NCI-H82 treated with DMSO at 0.1 percent for 48 hours (cell line): ENCODE data around the gene ANKRD44.

Experiments
- DNase-seq: peaks from one replicate; lab custom pipeline; 2025; ENCODE audit not compliant: unreplicated experiment; lab: John Stamatoyannopoulos, UW

Gene ANKRD44

DNA sequence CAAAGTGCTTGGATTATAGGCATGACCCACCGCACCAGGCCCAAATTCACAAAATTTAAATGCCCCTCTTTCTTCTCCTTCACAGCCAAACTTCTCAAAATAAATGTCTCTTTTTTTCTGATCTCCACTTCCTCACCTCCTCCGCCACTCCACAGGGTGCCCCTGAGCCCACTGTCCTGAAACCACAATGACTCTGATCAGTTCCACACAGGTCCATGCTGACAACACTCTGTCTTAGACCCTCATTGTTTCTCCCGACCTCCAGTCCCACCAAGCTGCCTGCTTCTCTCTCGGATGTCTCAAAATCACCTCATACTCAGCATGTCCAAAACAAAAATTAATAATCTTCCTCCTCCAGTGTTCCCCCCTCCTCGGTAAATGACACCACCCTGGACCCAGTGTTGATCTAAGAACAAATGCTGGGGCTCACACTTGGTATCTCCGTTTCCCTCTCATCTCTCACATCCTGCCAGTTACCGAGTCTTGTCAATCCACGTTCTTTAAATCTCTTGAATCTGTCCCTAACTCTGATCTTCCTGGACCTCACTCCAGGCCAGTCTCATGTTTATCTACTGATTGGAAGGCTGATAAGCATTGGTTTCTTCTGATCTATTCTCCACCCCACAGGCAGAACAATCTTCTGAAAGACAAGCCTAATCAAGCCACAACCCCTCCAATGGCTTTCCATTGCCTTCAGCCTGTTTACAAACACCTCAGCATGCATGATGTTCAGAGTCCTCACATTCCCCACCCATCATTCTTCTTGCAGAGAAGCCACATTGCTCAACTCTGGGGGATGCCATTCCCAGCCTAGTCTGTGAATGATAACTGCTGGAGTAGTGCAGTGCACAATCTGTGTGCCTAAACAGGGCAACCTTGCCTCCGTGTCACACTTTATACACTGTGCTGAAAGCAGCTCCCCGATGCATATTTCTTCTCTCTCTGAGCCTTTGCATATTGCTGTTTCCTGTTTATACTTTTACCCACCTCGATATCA, 12.4 kb upstream of the ANKRD44 start:
- no peak for DNase-seq

DNA sequence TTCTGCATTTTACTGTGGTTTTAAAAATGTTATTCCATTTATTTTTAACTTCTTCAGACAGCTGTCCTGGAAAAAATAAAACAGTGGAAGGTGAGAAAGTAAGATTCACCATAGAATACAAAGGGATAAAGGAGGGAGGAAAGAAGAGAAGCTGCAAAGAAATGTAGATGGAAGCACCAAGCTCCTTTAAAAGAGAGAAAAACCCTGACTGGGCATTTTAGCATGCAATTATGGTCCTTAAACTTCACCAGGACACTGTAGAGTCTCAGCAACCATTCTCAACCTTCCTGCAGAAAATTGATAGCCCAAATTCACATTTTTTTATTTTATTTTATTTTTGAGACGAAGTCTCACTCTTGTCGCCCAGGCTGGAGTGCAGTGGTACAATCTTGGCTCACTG, 11.6 kb upstream of the ANKRD44 start:
- no peak for DNase-seq

DNA sequence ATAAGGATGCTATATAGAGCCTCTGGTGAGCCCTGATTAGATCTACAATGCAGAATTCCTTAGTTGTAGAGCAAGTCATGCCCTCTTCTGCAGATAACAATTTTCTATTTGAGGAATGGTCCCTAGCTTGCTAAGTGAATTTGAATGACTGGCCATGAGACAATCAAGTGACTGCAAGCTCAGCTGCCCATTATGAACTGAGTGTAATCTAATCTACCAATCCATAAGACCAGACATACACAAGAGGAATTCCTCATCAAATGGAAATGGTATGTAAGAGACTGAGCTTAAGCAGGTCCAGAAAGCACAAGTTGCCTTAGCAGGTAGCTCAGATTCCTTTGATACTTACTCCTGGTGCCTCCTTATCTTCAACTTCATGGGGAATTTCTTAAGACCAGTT, 4.8 kb upstream of the ANKRD44 start:
- no peak for DNase-seq

DNA sequence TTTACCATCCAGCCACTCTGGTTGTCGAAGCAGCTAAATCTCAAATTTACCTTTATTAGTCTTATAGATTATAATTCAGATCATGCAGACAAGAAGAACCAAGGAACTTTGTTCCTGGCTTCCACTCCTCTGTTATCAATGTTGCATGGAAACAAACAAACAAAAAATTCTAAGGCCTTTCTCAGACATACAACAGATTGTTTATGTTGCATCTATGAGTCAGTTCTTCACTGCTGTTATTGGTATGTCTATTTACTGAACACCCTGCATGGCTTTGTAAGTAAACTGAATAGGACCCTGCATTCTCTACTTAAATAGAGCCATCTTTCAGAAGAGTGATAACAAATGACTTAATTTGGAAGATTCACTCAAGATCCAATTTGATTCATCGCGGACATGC, 1.6 kb upstream of the ANKRD44 start:
- no peak for DNase-seq

DNA sequence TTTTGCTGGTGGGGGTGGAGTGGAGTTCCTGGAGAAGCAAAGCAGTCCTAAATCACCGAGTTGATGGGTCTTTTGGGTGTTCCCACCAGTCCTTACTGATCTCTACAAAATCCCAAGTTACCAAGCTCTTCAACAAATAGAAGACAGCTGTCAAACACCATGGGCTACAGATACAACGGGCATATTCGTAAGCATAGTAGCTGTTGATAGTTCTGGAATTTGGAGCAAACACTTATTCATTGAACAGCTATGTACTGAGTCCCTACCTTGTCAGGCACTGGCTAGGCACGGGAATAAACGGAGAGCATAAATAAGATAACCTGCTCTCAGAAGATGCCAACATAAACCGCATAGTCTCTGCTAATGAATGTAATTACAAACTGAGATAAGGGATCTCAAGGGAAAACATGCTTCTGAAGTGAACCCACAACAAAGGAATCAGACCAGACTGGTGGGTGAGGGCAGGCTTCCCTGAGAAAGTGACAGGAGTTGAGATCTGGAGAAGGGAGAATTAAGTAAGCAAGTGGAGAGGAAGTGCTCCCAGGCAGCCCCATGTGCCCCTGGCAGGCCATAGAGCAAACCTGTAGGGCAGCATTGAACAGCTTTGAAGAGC, 947 bp upstream of the ANKRD44 start:
- DNase-seq, result no peak

DNA sequence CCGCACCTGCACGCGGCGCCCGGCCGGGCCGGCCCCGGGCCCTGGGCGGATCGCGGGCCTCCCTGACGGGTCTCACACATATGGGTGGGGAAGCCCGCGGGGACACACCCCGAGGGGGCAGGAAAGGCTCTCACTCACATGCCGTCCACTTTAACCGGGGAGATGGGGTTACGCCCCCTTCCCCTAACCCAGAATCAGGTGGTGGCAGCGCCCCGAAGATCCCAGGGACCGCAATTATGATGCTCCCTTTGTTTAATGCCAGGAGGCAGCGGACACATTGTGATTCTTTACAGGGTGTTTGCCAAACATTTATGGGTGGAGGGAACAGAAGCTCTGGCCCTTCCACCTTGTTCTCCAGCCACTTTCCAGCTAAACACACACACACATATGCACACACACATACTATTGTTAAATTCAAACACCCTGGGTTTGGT, 424 bp upstream of the ANKRD44 start:
- no peak for DNase-seq

GRCh38 chr2:197309691-197310231, 819 bp downstream of the ANKRD44 start:
- DNase-seq, result no peak

DNA sequence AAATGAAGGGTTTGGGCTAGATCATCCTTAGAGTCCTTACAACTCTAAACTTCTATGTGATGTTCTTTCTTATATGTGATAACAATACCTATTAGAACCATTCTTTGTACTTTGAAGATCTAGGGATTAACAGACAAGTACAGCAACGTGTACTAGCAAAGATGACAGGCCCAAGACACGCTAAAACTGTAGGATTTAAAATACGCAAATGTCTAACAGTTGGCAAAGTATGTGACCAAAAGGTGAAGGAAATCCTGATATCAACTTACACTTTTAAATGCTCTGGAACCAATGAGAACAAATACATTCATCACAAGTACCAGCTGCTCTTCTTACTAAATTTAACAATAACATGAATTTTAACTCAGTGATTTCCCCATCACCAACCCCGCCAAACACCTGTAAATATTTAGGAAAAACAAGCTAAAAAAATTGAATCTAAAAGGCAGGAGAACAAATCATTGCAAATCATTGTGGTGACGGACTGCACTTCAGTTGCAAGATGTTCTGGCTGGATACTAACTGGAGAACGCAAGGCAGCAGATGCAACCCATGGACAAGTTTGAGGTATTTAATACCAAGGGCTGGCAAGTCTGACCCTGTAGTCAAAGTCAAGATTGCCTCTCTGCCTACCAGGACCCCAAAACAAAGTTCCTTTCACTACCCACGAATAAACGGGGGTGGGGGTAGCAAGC, 1.4 kb downstream of the ANKRD44 start:
- DNase-seq, result no peak

GRCh38 chr2:197308585-197308984, 2.0 kb downstream of the ANKRD44 start:
- no peak for DNase-seq

DNA sequence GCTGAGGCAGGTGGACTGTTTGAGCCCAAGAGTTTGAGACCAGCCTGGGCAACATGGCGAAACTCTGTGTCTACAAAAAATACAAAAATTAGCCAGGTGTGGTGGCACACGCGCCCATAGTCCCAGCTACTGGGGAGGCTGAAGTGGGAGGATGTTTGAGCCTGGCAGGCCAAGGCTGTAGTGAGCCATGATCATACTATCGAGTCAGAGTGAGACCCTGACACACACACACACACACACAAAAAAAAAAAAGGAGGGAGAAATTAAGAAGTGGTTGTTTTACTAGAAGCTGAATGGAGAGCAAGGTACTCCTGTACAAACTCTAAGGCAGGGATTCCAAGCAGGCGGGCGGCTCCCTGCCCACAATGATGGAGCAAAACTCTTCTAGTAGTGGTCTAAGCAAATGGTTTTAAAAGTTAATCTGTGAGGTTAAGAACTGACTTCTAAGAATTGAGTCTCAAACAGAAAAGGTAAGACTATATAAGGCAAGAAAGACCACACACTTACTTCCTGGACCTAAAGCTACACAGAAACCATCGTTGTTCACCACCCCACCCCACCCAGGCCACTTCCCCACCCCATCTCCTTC, 2.6 kb downstream of the ANKRD44 start:
- no peak for DNase-seq

GRCh38 chr2:197307236-197307932, 3.2 kb downstream of the ANKRD44 start:
- DNase-seq, result no peak

GRCh38 chr2:197306696-197307040, 3.9 kb downstream of the ANKRD44 start:
- DNase-seq, result no peak

- no peak for DNase-seq
These were observed 4.4 kb downstream of the ANKRD44 start for GRCh38 chr2:197306024-197306695.

- DNase-seq, result no peak
These were observed 6.0 kb downstream of the ANKRD44 start for GRCh38 chr2:197304556-197305011.

- DNase-seq, result no peak
These were observed 10.4 kb downstream of the ANKRD44 start for GRCh38 chr2:197300139-197300538.

- no peak for DNase-seq
These were observed 12.0 kb downstream of the ANKRD44 start for GRCh38 chr2:197298609-197299008.

DNA sequence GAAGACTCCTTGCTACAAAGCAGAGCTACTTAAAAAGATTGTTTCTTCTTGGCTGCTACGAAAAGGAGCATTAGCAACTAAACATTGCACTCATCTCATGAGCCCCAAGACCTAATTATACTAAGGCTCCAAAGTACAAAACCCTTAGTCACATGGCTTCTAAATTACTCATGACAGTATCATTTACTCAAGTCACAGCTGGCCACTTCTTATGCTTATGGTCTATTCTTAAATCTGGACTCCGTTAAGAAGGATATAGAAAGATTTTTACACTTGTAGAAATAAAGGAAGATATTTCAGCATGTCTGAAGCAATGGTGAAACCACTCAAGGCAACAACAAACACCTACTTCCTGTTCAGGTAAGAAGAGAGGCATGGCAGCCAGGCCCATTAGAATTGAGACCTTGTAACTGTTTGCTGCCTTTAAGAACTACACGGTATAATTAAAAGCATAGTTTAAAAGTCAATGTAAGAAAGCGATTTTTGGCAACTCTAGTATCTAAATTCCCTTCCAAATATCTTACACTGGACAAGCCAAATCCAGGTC, 12.7 kb downstream of the ANKRD44 start:
- no peak for DNase-seq

DNA sequence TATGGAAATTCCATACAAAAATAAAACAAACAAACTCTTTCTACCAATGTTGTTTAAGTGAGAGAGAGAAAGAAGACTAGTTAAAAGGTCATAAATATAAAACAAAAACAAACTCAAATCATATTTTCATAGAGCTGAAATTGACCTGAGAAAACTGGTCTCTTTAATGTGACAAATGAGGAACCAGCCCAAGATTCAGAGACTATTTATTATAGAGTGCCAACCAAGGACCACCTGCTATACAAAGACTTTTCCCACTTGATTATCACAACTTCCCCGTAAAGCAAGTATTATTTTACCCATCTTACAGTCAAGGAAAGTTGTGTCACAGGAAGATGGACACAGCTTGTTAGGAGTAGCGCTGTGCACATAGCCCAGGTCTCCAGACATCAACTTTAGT, 13.3 kb downstream of the ANKRD44 start:
- no peak for DNase-seq

- no peak for DNase-seq
These were observed 13.7 kb downstream of the ANKRD44 start for GRCh38 chr2:197296835-197297234.

DNA sequence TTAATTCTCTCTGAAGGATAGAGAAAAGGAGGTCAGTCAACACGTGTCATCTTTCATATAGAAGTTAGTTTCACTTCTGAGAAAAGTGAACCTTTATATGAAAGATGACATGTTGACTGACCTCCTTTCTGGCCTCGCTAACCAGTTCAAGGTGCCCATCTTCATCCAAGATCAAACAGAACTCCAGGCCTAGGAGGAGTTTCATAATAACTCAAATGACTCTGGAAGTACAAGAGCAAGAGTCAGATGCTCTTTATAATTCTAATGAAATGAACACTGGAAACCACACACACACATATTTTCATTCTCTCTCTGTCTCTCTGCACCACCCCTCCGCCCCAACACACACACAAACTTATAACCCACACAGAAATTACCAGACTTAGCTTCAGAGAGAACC, 16.3 kb downstream of the ANKRD44 start:
- no peak for DNase-seq
